H1 (cell line): ENCODE measurements around the gene EIPR1. TPM values are rescaled to one million over a fixed set of nuclear protein-coding genes. Genes with fewer than 3 reads are reported as not detected.

Experiments used
- ASH2L ChIP-seq: fragments of 200-600, 300-600 bp; sonication (generic); IDR thresholded peaks from one replicate; pipeline ENCODE4 v1.7.1; 2017; ENCODE audit warnings: low read length
- GABPA ChIP-seq: IDR thresholded peaks from 2 replicates; pipeline ENCODE4 v1.6.1; 2011; ENCODE audit warnings: mild to moderate bottlenecking, low read length, moderate library complexity, borderline replicate concordance; ENCODE audit not compliant: insufficient read depth
- KDM4A ChIP-seq: IDR thresholded peaks from one replicate; pipeline ENCODE4 v1.7.1; 2012; ENCODE audit warnings: low read depth, mild to moderate bottlenecking, moderate library complexity, low read length, inconsistent platforms; ENCODE audit not compliant: severe bottlenecking
- MAFK ChIP-seq: IDR thresholded peaks from 2 replicates; pipeline ENCODE4 v1.6.1; 2012; ENCODE audit warnings: low read depth, mild to moderate bottlenecking, improper control_type of control experiment, low read length
- NRF1 ChIP-seq: IDR thresholded peaks from 2 replicates; pipeline ENCODE4 v1.6.1; 2011; ENCODE audit warnings: mild to moderate bottlenecking, low read depth, low read length, improper control_type of control experiment
- POLR2A ChIP-seq, 2 experiments: IDR thresholded peaks; 1 replicate in 1 of 2; 2 replicates in 1 of 2; pipeline ENCODE4 v1.6.1; 2011; ENCODE audit warnings: low read depth in 2 of 2, low read length in 2 of 2, mild to moderate bottlenecking in 2 of 2; ENCODE audit errors: control extremely low read depth in 1 of 2
- SP2 ChIP-seq: IDR thresholded peaks from 2 replicates; pipeline ENCODE4 v1.6.1; 2012; ENCODE audit warnings: mild to moderate bottlenecking, low read length, inconsistent platforms
- TBP ChIP-seq: IDR thresholded peaks from 2 replicates; pipeline ENCODE4 v1.6.1; 2011; ENCODE audit warnings: low read depth, low read length, improper control_type of control experiment
- polyA plus RNA-seq, 7 experiments: library from polyadenylated mRNA; depleted of rRNA in 3 of 7; stranded (reverse) in 5 of 7; unstranded in 2 of 7; fragments of >200 nt in 5 of 7; fragments of 200-250 nt in 2 of 7; gene quantifications; 1 replicate in 5 of 7; 2 replicates in 1 of 7; 4 replicates in 1 of 7; pipeline versions ENCODE4 v1.2.1 to v1.2.3, GENCODE V29; 2011 to 2013; ENCODE audit warnings: missing spikeins in 2 of 7, mixed read lengths in 2 of 7
- total RNA-seq: library from RNA; stranded (reverse); fragmentation: NEBNext Ultra II Directional; extraction: Animal tissue kit (Norgen Biotek cat#: 25700); gene quantifications from 2 replicates; pipeline ENCODE4 v1.2.1, GENCODE V29; 2021
- TF ChIP-seq, protein P1 (sequence below): fragments of 300-600 bp; sonication (generic); IDR thresholded peaks from 2 replicates; pipeline ENCODE4 v1.7.1; 2012; ENCODE audit warnings: low read length, moderate library complexity, mild to moderate bottlenecking, inconsistent platforms; ENCODE audit not compliant: insufficient replicate concordance

Gene EIPR1
- total and polyA plus RNA-seq, 2 of the 8 experiments (the other 6 are each of a cell fraction or from before 2014, with no cell fraction given) = 26.3 to 56.4 TPM

DNA sequence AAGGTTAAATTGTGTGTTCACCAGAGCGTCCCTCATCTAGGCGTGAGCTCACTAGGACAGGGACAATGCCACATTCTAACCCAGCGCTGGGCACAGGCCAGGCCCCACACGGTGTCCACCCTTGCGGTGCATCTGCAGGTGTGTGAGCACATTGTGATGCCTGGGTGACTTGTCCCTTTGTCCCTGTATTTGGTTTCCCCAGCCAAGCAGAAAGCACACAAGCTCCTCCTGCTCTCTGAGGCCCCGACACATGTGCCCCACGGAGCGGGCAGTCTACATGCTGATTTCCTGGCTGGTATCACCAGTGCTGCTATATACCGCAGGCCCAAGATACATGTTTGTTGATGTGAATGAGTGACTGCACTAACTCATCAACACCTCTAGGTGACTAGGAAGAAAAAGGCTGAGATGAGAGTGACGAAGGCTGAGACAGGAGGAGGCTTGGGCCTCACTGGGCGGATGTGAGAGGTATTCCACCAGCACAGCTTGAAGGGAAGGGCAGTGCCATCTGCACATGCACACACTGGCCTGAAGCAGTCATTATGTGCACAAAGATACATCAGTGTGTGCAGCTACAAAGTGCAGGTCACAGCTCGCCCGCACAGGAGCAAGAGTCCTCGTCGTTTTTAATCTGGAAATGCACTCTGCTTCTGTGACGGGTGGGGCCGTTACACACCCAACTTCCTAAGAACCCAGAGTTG lies 205.9 kb downstream of the EIPR1 start (continued):
- TF ChIP-seq GABPA (no peak), TBP (no peak), ASH2L (no peak), POLR2A (IDR thresholded peaks at IDR 0.05; ENCODE audit: control extremely low read depth in 1 of 2, low read depth in 2 of 2, low read length in 2 of 2) (no peak), SP2 (no peak), KDM4A (no peak), NRF1 (no peak), MAFK (no peak)
- TF ChIP-seq, protein P1, sequence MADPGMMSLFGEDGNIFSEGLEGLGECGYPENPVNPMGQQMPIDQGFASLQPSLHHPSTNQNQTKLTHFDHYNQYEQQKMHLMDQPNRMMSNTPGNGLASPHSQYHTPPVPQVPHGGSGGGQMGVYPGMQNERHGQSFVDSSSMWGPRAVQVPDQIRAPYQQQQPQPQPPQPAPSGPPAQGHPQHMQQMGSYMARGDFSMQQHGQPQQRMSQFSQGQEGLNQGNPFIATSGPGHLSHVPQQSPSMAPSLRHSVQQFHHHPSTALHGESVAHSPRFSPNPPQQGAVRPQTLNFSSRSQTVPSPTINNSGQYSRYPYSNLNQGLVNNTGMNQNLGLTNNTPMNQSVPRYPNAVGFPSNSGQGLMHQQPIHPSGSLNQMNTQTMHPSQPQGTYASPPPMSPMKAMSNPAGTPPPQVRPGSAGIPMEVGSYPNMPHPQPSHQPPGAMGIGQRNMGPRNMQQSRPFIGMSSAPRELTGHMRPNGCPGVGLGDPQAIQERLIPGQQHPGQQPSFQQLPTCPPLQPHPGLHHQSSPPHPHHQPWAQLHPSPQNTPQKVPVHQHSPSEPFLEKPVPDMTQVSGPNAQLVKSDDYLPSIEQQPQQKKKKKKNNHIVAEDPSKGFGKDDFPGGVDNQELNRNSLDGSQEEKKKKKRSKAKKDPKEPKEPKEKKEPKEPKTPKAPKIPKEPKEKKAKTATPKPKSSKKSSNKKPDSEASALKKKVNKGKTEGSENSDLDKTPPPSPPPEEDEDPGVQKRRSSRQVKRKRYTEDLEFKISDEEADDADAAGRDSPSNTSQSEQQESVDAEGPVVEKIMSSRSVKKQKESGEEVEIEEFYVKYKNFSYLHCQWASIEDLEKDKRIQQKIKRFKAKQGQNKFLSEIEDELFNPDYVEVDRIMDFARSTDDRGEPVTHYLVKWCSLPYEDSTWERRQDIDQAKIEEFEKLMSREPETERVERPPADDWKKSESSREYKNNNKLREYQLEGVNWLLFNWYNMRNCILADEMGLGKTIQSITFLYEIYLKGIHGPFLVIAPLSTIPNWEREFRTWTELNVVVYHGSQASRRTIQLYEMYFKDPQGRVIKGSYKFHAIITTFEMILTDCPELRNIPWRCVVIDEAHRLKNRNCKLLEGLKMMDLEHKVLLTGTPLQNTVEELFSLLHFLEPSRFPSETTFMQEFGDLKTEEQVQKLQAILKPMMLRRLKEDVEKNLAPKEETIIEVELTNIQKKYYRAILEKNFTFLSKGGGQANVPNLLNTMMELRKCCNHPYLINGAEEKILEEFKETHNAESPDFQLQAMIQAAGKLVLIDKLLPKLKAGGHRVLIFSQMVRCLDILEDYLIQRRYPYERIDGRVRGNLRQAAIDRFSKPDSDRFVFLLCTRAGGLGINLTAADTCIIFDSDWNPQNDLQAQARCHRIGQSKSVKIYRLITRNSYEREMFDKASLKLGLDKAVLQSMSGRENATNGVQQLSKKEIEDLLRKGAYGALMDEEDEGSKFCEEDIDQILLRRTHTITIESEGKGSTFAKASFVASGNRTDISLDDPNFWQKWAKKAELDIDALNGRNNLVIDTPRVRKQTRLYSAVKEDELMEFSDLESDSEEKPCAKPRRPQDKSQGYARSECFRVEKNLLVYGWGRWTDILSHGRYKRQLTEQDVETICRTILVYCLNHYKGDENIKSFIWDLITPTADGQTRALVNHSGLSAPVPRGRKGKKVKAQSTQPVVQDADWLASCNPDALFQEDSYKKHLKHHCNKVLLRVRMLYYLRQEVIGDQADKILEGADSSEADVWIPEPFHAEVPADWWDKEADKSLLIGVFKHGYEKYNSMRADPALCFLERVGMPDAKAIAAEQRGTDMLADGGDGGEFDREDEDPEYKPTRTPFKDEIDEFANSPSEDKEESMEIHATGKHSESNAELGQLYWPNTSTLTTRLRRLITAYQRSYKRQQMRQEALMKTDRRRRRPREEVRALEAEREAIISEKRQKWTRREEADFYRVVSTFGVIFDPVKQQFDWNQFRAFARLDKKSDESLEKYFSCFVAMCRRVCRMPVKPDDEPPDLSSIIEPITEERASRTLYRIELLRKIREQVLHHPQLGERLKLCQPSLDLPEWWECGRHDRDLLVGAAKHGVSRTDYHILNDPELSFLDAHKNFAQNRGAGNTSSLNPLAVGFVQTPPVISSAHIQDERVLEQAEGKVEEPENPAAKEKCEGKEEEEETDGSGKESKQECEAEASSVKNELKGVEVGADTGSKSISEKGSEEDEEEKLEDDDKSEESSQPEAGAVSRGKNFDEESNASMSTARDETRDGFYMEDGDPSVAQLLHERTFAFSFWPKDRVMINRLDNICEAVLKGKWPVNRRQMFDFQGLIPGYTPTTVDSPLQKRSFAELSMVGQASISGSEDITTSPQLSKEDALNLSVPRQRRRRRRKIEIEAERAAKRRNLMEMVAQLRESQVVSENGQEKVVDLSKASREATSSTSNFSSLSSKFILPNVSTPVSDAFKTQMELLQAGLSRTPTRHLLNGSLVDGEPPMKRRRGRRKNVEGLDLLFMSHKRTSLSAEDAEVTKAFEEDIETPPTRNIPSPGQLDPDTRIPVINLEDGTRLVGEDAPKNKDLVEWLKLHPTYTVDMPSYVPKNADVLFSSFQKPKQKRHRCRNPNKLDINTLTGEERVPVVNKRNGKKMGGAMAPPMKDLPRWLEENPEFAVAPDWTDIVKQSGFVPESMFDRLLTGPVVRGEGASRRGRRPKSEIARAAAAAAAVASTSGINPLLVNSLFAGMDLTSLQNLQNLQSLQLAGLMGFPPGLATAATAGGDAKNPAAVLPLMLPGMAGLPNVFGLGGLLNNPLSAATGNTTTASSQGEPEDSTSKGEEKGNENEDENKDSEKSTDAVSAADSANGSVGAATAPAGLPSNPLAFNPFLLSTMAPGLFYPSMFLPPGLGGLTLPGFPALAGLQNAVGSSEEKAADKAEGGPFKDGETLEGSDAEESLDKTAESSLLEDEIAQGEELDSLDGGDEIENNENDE = no peak
